Right kidney (tissue), 1 donor: ENCODE results near the gene GATD1.
A peak's percentile ranks its signal among the peaks of the same experiment; 100 is the strongest.

Source experiments
- DNase-seq: peaks from one replicate; pipeline ENCODE4 v3.0.0-alpha.2; 2016

The GATD1 gene

GRCh38 chr11:727859-728748 is 49.2 kb downstream of the GATD1 start:
- peak; percentile 80 for DNase-seq

GRCh38 chr11:727281-727701 is 50.0 kb downstream of the GATD1 start:
- DNase-seq = no peak

- DNase-seq = peak; percentile 70
Observed at GRCh38 chr11:726278-727220, 50.7 kb downstream of the GATD1 start.

DNA sequence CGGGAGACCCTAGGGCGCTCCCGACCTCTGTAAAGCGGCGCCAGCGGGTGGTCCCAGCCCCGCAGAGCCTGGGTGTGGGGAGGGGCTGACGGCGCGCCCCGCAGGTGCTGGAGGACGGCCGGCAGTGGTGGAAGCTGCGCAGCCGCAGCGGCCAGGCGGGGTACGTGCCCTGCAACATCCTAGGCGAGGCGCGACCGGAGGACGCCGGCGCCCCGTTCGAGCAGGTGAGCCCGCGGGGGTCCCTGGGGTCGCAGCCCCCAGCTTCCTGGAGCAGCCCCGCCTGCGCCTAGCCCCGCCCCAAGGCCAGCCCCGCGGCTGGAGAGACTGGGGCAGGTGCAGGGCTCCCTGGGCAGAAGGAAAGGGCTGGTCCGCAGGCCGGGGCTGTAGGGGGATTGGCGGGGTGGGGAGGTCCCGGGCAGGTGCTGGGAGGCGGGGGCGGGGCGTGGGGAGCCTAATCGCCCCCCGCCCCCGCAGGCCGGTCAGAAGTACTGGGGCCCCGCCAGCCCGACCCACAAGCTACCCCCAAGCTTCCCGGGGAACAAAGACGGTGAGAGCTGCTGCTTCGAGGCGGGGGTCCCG is 51.6 kb downstream of the GATD1 start:
- DNase-seq = peak; percentile 51

GRCh38 chr11:724778-725386 is 52.4 kb downstream of the GATD1 start:
- DNase-seq = no peak

- peak; percentile 17 for DNase-seq
Observed at GRCh38 chr11:724049-724777, 53.1 kb downstream of the GATD1 start.

DNA sequence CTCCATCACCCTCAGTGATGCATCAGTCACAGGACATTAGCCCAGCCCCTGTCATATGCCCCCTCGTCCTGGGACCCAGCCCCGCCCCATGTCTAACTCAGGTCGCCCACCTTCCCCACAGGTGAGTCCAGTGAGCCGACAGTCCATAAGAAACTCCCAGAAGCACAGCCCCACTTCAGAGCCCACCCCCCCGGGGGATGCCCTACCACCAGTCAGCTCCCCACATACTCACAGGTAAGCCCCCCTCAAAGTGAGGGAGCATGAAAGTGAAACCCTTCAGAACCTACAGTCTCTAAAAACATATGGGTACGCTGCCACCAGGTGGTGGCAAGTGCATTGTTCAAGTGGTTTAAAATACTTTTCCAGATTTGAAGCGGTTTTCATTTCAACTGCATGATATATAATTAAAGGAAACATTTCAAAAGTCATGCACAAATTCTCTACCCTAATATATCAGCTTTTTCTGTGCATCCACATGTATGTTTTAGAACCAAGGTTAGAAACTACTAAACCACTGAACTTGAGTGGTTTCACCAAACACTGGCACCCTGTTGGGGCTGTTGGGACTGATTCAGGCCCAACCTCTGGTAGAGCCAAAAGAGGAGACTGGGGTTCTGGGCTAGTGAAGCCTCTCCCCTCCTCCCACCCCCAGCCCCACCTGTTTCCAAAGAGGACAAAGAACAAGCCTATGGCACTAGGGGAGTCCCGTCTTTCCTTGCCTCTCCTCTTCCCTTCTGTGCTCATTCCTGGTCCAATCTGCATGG is 54.0 kb downstream of the GATD1 start:
- peak; percentile 17 for DNase-seq

DNA sequence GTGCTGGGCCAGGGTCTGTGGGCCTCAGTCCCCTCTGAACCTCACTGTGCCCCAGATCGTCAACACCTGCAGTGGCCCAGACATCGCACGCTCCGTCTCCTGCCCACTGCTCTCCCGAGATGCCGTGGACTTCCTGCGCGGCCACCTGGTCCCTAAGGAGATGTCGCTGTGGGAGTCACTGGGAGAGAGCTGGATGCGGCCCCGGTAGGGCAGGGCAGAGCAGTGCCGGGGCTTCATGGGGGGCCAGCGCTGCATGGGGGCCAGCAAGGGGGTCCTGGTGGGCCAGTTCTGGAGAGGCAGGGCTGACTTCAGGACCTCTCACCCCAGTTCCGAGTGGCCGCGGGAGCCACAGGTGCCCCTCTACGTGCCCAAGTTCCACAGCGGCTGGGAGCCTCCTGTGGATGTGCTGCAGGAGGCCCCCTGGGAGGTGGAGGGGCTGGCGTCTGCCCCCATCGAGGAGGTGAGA is 54.9 kb downstream of the GATD1 start:
- DNase-seq = peak; percentile 37

DNA sequence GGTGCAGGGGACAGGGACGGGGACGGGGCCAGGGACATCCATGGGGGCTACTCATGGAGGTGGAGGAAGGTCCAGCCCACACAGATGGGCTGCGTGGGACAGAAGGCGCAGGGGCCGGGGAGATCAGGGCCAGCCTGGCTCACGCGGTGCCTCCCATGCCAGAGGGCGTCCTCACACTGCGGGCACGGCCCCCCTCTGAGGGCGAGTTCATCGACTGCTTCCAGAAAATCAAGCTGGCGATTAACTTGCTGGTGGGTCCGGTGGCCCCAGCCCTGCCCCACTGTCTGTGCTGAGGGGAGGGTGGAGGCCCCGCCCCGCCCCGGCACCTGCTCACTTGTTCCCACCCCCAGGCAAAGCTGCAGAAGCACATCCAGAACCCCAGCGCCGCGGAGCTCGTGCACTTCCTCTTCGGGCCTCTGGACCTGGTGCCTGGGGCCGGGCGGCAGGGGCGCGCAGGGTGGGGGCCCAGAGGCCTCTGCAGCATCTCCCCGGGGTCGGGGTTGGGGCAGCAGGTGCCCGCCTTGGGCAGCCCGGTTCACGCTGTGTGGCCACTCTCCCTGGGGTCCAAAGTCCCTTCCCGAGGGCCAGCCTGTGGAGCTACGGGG is 55.4 kb downstream of the GATD1 start:
- peak; percentile 13 for DNase-seq

- peak; percentile 29 for DNase-seq
Observed at GRCh38 chr11:721247-721740, 56.0 kb downstream of the GATD1 start.

- DNase-seq = no peak
Observed at GRCh38 chr11:720642-721246, 56.5 kb downstream of the GATD1 start.

- peak; percentile 49 for DNase-seq
Observed at GRCh38 chr11:720017-720641, 57.2 kb downstream of the GATD1 start.

DNA sequence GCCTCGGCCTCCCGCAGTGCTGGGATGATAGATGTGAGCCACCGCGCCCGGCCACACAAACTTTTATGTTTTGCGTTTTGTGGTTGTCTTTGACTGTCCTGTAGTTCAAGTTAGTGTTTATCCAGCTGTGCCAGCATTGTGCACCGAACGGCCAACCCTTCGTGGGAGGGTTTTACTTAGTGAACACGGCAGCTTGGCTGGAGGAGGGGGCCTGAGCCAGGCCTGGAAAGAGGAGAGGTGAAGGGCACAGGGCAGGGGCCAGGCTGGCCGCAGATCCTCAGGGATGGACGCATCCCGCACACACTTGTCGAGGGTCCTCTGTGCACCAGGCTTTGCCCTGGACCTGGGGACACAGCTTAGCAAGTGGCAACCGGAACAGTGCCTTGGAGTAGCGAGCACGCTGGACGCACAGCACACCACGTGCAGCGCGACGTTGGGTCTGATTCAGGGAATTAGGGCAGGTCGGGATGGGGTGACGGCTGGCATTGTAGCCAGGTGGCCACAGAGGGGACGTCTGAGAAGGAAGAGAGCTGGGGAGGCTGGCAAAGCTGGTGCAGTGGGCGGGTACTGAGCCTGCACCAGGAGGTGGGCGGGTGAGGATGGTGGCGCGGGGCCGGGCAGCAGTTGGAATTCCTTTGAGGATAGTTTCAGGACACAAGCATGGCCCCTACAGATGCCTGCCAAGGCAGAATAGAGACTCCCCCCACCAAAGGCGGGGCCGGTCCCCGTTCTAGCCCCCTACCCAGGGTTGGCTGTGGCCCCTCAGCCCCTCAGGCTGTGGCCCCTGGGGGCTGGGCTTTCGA is 57.9 kb downstream of the GATD1 start:
- peak; percentile 40 for DNase-seq
